K562 (cell line): ENCODE data around the gene DSG1. TPM values are rescaled to one million over a fixed set of nuclear protein-coding genes. Genes with fewer than 3 reads are reported as not detected.

Experiments used
- ATAC-seq: fragments of 200-7000 bp; cut with Tn5 transposase; 3 replicates; pipeline ENCODE4 v1.9.1; 2020; ENCODE audit warnings: moderate library complexity
- BruUV-seq: library from RNA; stranded (reverse); fragments of 400-500 nt; replicated peaks from 2 replicates; lab custom pipeline; 2021; lab: Mats Ljungman, UMichigan
- CTCF ChIA-PET: fragments of 300-600 bp; formaldehyde crosslinking; extraction: SDS; loops from one replicate; lab custom pipeline; 2021; ENCODE audit warnings: low intra/inter-chr PET ratio; lab: Yijun Ruan, JAX
- POLR2A ChIA-PET: fragments of 300-600, 350-650 bp; sonication (Branson Sonifier 250); formaldehyde crosslinking; extraction: SDS; loops from one replicate; lab custom pipeline; 2021; ENCODE audit warnings: antibody characterized with exemption, inconsistent platforms; lab: Yijun Ruan, JAX
- DNase-seq, 4 experiments: peaks; one replicate each; pipeline versions ENCODE4 v3.0.0 to v3.0.0-alpha.2; 2011 to 2018; ENCODE audit warnings: low spot score in 3 of 4, mixed read lengths in 3 of 4; ENCODE audit errors: extremely low read depth in 1 of 4
- FAIRE-seq: peaks from 2 replicates; lab custom pipeline; 2011; peaks lifted over from hg19 to GRCh38; lab: Jason Lieb, UNC
- H2AFZ ChIP-seq: 2 replicates; pipeline ENCODE4 v1.6.0; 2011; ENCODE audit warnings: low read depth, low read length, control low read depth, inconsistent platforms
- H3K27ac ChIP-seq: fragments of 200-600 bp; 3 replicates; pipeline ENCODE4 v1.8.0; 2011; ENCODE audit warnings: low read depth, mild to moderate bottlenecking, control low read depth, inconsistent platforms, low read length, moderate library complexity, mixed read lengths; ENCODE audit errors: extremely low read depth
- H3K27me3 ChIP-seq, 2 experiments: fragments of 300-600 bp in 1 of 2; 2 replicates in 1 of 2; 3 replicates in 1 of 2; pipeline versions ENCODE4 v1.6.0 to v1.8.0; 2011; ENCODE audit warnings: inconsistent platforms in 2 of 2, low read length in 2 of 2, mild to moderate bottlenecking in 1 of 2, mixed read lengths in 1 of 2, moderate library complexity in 1 of 2; ENCODE audit not compliant: control insufficient read depth in 2 of 2, insufficient read depth in 2 of 2
- H3K36me3 ChIP-seq: fragments of 300-600 bp; 3 replicates; pipeline ENCODE4 v1.8.0; 2011; ENCODE audit warnings: mild to moderate bottlenecking, low read length, inconsistent platforms; ENCODE audit not compliant: control insufficient read depth, insufficient read depth
- H3K4me1 ChIP-seq, 2 experiments: fragments of 200-600 bp in 1 of 2; replicated peaks in 1 of 2; 2 replicates in 1 of 2; 3 replicates in 1 of 2; pipeline versions ENCODE4 v1.5.1 to v1.8.0; 2011; ENCODE audit warnings: inconsistent platforms in 2 of 2, low read length in 2 of 2, mild to moderate bottlenecking in 1 of 2, mixed read lengths in 1 of 2, moderate library complexity in 1 of 2; ENCODE audit not compliant: control insufficient read depth in 2 of 2, insufficient read depth in 2 of 2
- H3K4me2 ChIP-seq: 2 replicates; pipeline ENCODE4 v1.6.1; 2011; ENCODE audit warnings: low read length, control low read depth, inconsistent platforms, mixed read lengths; ENCODE audit not compliant: insufficient read depth
- H3K4me3 ChIP-seq: fragments of 200-600 bp; sonication (generic), shearing (Covaris generic); 2 replicates; pipeline ENCODE4 v1.5.1; 2016; ENCODE audit warnings: control low read depth, inconsistent platforms
- H3K79me2 ChIP-seq: fragments of 200-600 bp; 3 replicates; pipeline ENCODE4 v1.8.0; 2011; ENCODE audit warnings: low read length, inconsistent platforms; ENCODE audit not compliant: control insufficient read depth, insufficient read depth
- H3K9ac ChIP-seq, 2 experiments: 2 replicates each; pipeline versions ENCODE4 v1.6.0 to v1.6.1; 2011; ENCODE audit warnings: low read depth in 2 of 2, low read length in 2 of 2, control low read depth in 1 of 2, inconsistent platforms in 1 of 2, mild to moderate bottlenecking in 1 of 2, mixed read lengths in 1 of 2; ENCODE audit not compliant: insufficient read depth in 1 of 2
- H3K9me1 ChIP-seq: one replicate; pipeline ENCODE4 v1.6.0; 2011; ENCODE audit warnings: inconsistent platforms, mild to moderate bottlenecking, low read length, moderate library complexity; ENCODE audit not compliant: control insufficient read depth, insufficient read depth
- H3K9me3 ChIP-seq: replicated peaks from 2 replicates; pipeline ENCODE4 v1.5.1; 2011; ENCODE audit warnings: low read depth, low read length, inconsistent platforms; ENCODE audit not compliant: control insufficient read depth, insufficient read depth
- H4K20me1 ChIP-seq: replicated peaks from 2 replicates; pipeline ENCODE4 v1.6.1; 2011; ENCODE audit warnings: low read length, inconsistent platforms, mixed read lengths; ENCODE audit not compliant: control insufficient read depth, insufficient read depth
- CTBP1 ChIP-seq: fragments of 450-650 bp; IDR thresholded peaks from 2 replicates; pipeline ENCODE4 v1.6.1; 2016; ENCODE audit warnings: borderline replicate concordance
- NR2C2 ChIP-seq, 2 experiments: fragments of 200-800 bp in 1 of 2; sonication (Bioruptor generic) in 1 of 2; sonication (generic) in 1 of 2; formaldehyde crosslinking in 1 of 2; IDR thresholded peaks; 2 replicates each; pipeline versions ENCODE4 v1.6.1 to v1.8.0; 2016 to 2022; ENCODE audit warnings: mild to moderate bottlenecking in 1 of 2, missing compliant biosample characterization in 1 of 2, missing genetic modification characterization in 1 of 2, missing genetic modification reagents in 1 of 2
- POU5F1 ChIP-seq: fragments of 150-350 bp; IDR thresholded peaks from 2 replicates; pipeline ENCODE4 v1.6.1; 2014; ENCODE audit warnings: borderline replicate concordance, low read length, low read depth, mild to moderate bottlenecking; ENCODE audit not compliant: partially characterized antibody
- WGBS: fragments of 100-300 bp; shearing (Covaris generic); methylation state at CpG from one replicate; pipeline ENCODE4 v1.1.6; 2016; ENCODE audit warnings: low coverage, mixed read lengths; ENCODE audit not compliant: insufficient coverage; ENCODE audit errors: missing lambda C conversion rate; 5-methylcytosine and 5-hydroxymethylcytosine counted together
- in situ Hi-C: fragments of 300-500 bp; cut with MboI; formaldehyde crosslinking; loops from 4 replicates; pipeline ENCODE4 v1.15.0; 2018; ENCODE audit warnings: inconsistent platforms, mixed read lengths
- intact Hi-C: fragments of 100-400 bp; cut with micrococcal nuclease; formaldehyde crosslinking; loops from 2 replicates; pipeline ENCODE4 v1.14.2; 2022
- polyA plus RNA-seq, 8 experiments: library from polyadenylated mRNA; depleted of rRNA in 4 of 8; stranded (reverse) in 5 of 8; unstranded in 3 of 8; fragments of >200 nt; fragmentation: Nextera tagmentation in 2 of 8; fragmentation: Illumina TruSeq in 1 of 8; extraction: Ambion mirVana in 2 of 8; extraction: Trizol in 1 of 8; gene quantifications; 2 replicates each; pipeline versions ENCODE4 v1.2.1 to v1.2.3, GENCODE V29; 2011 to 2014; ENCODE audit warnings: inconsistent platforms in 1 of 8, missing spikeins in 1 of 8
- total RNA-seq, 7 experiments: library from RNA; depleted of rRNA in 6 of 7; stranded (reverse); fragments of >200 nt in 6 of 7; fragmentation: Illumina TruSeq in 2 of 7; extraction: Trizol in 2 of 7; gene quantifications; 2 replicates each; pipeline versions ENCODE4 v1.2.1 to v1.2.3, GENCODE V29; 2011 to 2021; ENCODE audit warnings: low replicate concordance in 1 of 7
- TF ChIP-seq, protein P1 (sequence below): fragments of 450-650 bp; IDR thresholded peaks from 2 replicates; pipeline ENCODE4 v1.7.1; 2018; ENCODE audit warnings: mild to moderate bottlenecking, low read depth; ENCODE audit not compliant: partially characterized antibody
- TF ChIP-seq, protein P2 (sequence below): sonication (generic); formaldehyde crosslinking; IDR thresholded peaks from 2 replicates; pipeline ENCODE4 v1.8.0; 2022; ENCODE audit warnings: mild to moderate bottlenecking, missing genetic modification reagents, borderline replicate concordance

DSG1 gene
- total and polyA plus RNA-seq, 9 of the 15 experiments (the other 6 are each of a cell fraction or from before 2014, with no cell fraction given) = 0.03 to 0.26 (median 0.15) TPM; not detected in 1

DNA sequence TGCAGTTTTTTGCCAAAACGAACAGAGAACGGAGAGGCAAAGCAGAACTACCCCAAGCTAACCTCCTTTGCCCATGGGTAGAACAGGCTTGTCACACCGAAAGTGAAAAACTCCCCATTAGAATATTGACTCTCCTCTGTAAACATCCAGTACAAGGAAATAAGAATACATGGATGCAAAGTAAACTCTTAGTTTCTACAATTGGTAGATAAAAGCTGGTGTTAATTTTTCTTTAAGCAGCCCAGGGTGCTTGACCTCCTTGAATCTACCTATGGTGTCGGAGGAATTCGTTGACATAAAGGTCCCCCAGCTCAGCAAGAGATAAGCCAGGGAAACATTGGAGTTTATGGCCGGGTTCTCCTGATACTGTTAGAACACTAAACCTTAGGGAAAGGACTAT, 48.4 kb upstream of the DSG1 start:
- ATAC-seq (no peak), FAIRE-seq (no peak), DNase-seq (no peak)
- Histone ChIP-seq H3K27ac (no peak overlapping the region), H3K9me1 (no peaks in the 10 kb centered on the region), H3K4me2 (no peak overlapping the region), H2AFZ (no peak overlapping the region), H3K4me3 (no peak overlapping the region), H4K20me1 (no peaks in the 10 kb centered on the region), H3K9me3 (no peaks in the 10 kb centered on the region), H3K4me1 (no peaks in the 10 kb centered on the region), H3K79me2 (no peaks in the 10 kb centered on the region), H3K27me3 (no peaks in the 10 kb centered on the region), H3K36me3 (no peaks in the 10 kb centered on the region), H3K9ac (no peak overlapping the region)
- no TSS peak for BruUV-seq
- intact Hi-C loops (no loop called here), in situ Hi-C loops (no loop called here)
- TF ChIP-seq, protein P1, sequence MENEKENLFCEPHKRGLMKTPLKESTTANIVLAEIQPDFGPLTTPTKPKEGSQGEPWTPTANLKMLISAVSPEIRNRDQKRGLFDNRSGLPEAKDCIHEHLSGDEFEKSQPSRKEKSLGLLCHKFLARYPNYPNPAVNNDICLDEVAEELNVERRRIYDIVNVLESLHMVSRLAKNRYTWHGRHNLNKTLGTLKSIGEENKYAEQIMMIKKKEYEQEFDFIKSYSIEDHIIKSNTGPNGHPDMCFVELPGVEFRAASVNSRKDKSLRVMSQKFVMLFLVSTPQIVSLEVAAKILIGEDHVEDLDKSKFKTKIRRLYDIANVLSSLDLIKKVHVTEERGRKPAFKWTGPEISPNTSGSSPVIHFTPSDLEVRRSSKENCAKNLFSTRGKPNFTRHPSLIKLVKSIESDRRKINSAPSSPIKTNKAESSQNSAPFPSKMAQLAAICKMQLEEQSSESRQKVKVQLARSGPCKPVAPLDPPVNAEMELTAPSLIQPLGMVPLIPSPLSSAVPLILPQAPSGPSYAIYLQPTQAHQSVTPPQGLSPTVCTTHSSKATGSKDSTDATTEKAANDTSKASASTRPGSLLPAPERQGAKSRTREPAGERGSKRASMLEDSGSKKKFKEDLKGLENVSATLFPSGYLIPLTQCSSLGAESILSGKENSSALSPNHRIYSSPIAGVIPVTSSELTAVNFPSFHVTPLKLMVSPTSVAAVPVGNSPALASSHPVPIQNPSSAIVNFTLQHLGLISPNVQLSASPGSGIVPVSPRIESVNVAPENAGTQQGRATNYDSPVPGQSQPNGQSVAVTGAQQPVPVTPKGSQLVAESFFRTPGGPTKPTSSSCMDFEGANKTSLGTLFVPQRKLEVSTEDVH = no peak
- TF ChIP-seq, protein P2, sequence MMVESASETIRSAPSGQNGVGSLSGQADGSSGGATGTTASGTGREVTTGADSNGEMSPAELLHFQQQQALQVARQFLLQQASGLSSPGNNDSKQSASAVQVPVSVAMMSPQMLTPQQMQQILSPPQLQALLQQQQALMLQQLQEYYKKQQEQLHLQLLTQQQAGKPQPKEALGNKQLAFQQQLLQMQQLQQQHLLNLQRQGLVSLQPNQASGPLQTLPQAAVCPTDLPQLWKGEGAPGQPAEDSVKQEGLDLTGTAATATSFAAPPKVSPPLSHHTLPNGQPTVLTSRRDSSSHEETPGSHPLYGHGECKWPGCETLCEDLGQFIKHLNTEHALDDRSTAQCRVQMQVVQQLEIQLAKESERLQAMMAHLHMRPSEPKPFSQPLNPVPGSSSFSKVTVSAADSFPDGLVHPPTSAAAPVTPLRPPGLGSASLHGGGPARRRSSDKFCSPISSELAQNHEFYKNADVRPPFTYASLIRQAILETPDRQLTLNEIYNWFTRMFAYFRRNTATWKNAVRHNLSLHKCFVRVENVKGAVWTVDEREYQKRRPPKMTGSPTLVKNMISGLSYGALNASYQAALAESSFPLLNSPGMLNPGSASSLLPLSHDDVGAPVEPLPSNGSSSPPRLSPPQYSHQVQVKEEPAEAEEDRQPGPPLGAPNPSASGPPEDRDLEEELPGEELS = no peak
- no peak for TF ChIP-seq NR2C2 (CRISPR knock-in tag; IDR thresholded peaks at IDR 0.05)
- TF ChIP-seq NR2C2 (tag; IDR thresholded peaks at IDR 0.05) = no peak
- TF ChIP-seq CTBP1 = no peak
- no peak for TF ChIP-seq POU5F1
- WGBS = 0% methylated on average over 6 of the region's 6 CpGs
- ChIA-PET CTCF (no interaction called here), POLR2A (interaction anchor here (0.7 to 1.1 kb wide), 2 partner anchors 9 to 11 kb away, joined by 3 read pairs; no protein-coding TSS in a partner anchor)
